Measurements from ENCODE around the gene G3BP1. TPM values are rescaled to one million over a fixed set of nuclear protein-coding genes. Genes with fewer than 3 reads are reported as not detected.
A peak's percentile ranks its signal among the peaks of the same experiment; 100 is the strongest.
"Not testable (repeated sequence)": the region's sequence is repeated elsewhere in the genome, so short reads cannot be mapped to it uniquely, and the experiment has no call there.

Gene G3BP1
- total RNA-seq, 1 donor from 2014 or later, result 184 TPM

- H3K4me1 Mint-ChIP-seq (ENCODE audit: unreplicated experiment), result peaks cover 77% of the 10 kb centered on the region
These were observed 7.9 kb downstream of the G3BP1 start for GRCh38 chr5:151779531-151780125.

DNA sequence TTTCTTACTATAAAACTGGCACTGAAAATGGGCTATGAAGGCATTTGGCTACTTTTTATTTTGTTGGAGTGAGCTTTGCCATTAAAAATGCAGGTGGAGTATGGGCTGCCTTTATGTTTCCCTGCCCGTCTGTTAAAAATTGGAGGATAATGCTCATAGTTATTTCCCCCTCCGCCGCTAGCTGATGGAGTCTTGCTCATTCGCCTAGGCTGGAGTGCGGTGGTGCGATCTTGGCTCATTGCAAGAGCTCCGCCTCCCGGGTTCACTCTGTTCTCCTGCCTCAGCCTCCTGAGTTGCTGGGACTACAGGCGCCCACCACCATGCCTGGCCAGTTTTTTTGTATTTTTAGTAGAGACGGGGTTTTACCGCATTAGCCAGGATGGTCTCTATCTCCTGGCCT lies 8.6 kb downstream of the G3BP1 start:
- H3K4me3 Mint-ChIP-seq (ENCODE audit: unreplicated experiment), result no peak overlapping the region
- TF ChIP-seq, protein P1, sequence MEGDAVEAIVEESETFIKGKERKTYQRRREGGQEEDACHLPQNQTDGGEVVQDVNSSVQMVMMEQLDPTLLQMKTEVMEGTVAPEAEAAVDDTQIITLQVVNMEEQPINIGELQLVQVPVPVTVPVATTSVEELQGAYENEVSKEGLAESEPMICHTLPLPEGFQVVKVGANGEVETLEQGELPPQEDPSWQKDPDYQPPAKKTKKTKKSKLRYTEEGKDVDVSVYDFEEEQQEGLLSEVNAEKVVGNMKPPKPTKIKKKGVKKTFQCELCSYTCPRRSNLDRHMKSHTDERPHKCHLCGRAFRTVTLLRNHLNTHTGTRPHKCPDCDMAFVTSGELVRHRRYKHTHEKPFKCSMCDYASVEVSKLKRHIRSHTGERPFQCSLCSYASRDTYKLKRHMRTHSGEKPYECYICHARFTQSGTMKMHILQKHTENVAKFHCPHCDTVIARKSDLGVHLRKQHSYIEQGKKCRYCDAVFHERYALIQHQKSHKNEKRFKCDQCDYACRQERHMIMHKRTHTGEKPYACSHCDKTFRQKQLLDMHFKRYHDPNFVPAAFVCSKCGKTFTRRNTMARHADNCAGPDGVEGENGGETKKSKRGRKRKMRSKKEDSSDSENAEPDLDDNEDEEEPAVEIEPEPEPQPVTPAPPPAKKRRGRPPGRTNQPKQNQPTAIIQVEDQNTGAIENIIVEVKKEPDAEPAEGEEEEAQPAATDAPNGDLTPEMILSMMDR (IDR thresholded peaks at IDR 0.05), result no peak
- peak overlapping the region; percentile 10 for H3K27ac Mint-ChIP-seq (ENCODE audit: unreplicated experiment)
- no peaks in the 10 kb centered on the region for H3K9me3 Mint-ChIP-seq (ENCODE audit: unreplicated experiment)
- H3K36me3 Mint-ChIP-seq (ENCODE audit: unreplicated experiment), result peaks cover 18% of the 10 kb centered on the region
- H3K4me1 Mint-ChIP-seq (ENCODE audit: unreplicated experiment), result peaks cover 75% of the 10 kb centered on the region
- DNase-seq (ENCODE audit: extremely low spot score, unreplicated experiment), result no peak
- H3K27me3 Mint-ChIP-seq (ENCODE audit: unreplicated experiment), result no peaks in the 10 kb centered on the region

More at GRCh38 chr5:151779531-151780125, 7.9 kb downstream of the G3BP1 start:
- H3K4me3 Mint-ChIP-seq (ENCODE audit: unreplicated experiment), result no peak overlapping the region
- H3K36me3 Mint-ChIP-seq (ENCODE audit: unreplicated experiment), result peaks cover 18% of the 10 kb centered on the region
- no peak overlapping the region for H3K27ac Mint-ChIP-seq (ENCODE audit: unreplicated experiment)
- no peaks in the 10 kb centered on the region for H3K9me3 Mint-ChIP-seq (ENCODE audit: unreplicated experiment)
- DNase-seq (ENCODE audit: extremely low spot score, unreplicated experiment), result no peak
- H3K27me3 Mint-ChIP-seq (ENCODE audit: unreplicated experiment), result no peaks in the 10 kb centered on the region
- TF ChIP-seq, protein P1 (IDR thresholded peaks at IDR 0.05), result no peak

DNA sequence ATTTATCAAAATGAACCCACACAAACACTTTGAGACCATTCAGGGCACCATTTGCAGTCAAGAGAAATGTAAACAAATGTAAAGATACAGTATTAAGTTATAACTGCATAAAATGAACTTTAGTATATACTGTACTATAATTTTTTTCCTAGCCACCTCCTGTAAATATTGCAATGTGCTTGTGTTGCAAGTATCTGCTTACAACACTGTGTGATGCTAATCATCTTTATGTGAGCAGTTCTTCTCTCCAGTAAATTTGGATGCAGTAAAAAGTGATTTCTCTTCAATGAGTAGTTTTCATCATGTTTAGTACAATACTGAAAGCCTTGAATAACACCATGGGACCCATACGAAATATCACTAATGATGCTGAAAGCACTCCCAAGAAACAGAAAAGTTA lies 9.4 kb downstream of the G3BP1 start:
- no peak overlapping the region for H3K27ac Mint-ChIP-seq (ENCODE audit: unreplicated experiment)
- no peaks in the 10 kb centered on the region for H3K9me3 Mint-ChIP-seq (ENCODE audit: unreplicated experiment)
- TF ChIP-seq, protein P1 (IDR thresholded peaks at IDR 0.05), result no peak
- H3K4me1 Mint-ChIP-seq (ENCODE audit: unreplicated experiment), result peaks cover 71% of the 10 kb centered on the region
- no peaks in the 10 kb centered on the region for H3K27me3 Mint-ChIP-seq (ENCODE audit: unreplicated experiment)
- no peak overlapping the region for H3K4me3 Mint-ChIP-seq (ENCODE audit: unreplicated experiment)
- H3K36me3 Mint-ChIP-seq (ENCODE audit: unreplicated experiment), result peaks cover 17% of the 10 kb centered on the region
- DNase-seq (ENCODE audit: extremely low spot score, unreplicated experiment), result no peak

GRCh38 chr5:151783664-151784063 lies 11.9 kb downstream of the G3BP1 start:
- H3K36me3 Mint-ChIP-seq (ENCODE audit: unreplicated experiment), result peaks cover 14% of the 10 kb centered on the region
- H3K27ac Mint-ChIP-seq (ENCODE audit: unreplicated experiment); DNase-seq (ENCODE audit: extremely low spot score, unreplicated experiment); H3K9me3 Mint-ChIP-seq (ENCODE audit: unreplicated experiment); H3K27me3 Mint-ChIP-seq (ENCODE audit: unreplicated experiment); H3K4me3 Mint-ChIP-seq (ENCODE audit: unreplicated experiment): not testable (repeated sequence)
- H3K4me1 Mint-ChIP-seq (ENCODE audit: unreplicated experiment), result peaks cover 63% of the 10 kb centered on the region

GRCh38 chr5:151784141-151784540 lies 12.4 kb downstream of the G3BP1 start:
- Mint-ChIP-seq H3K36me3 (ENCODE audit: unreplicated experiment) (peaks cover 14% of the 10 kb centered on the region), H3K27me3 (ENCODE audit: unreplicated experiment) (no peaks in the 10 kb centered on the region), H3K4me1 (ENCODE audit: unreplicated experiment) (peaks cover 61% of the 10 kb centered on the region), H3K9me3 (ENCODE audit: unreplicated experiment) (no peaks in the 10 kb centered on the region), H3K27ac (ENCODE audit: unreplicated experiment) (no peak overlapping the region), H3K4me3 (ENCODE audit: unreplicated experiment) (no peak overlapping the region)
- DNase-seq (ENCODE audit: extremely low spot score, unreplicated experiment), result no peak
- TF ChIP-seq, protein P1 (IDR thresholded peaks at IDR 0.05), result no peak
